GM23338 (cell line): Measurements from ENCODE around the gene TNS3. TPM values are rescaled to one million over a fixed set of nuclear protein-coding genes. Genes with fewer than 3 reads are reported as not detected.

Experiments used
- ETS1 ChIP-seq: IDR thresholded peaks from 2 replicates; pipeline ENCODE4 v1.6.1; 2016; ENCODE audit warnings: antibody characterized with exemption
- EZH2 ChIP-seq: fragments of 200-600 bp; sonication (generic); IDR thresholded peaks from one replicate; pipeline ENCODE4 v1.8.0; 2017; ENCODE audit warnings: antibody characterized with exemption, mild to moderate bottlenecking, low read depth; ENCODE audit not compliant: unreplicated experiment
- EZH2phosphoT487 ChIP-seq: fragments of 200-600 bp; sonication (generic); IDR thresholded peaks from one replicate; pipeline ENCODE4 v1.8.1; 2018; ENCODE audit warnings: antibody characterized with exemption; ENCODE audit not compliant: unreplicated experiment
- NANOG ChIP-seq: IDR thresholded peaks from 2 replicates; pipeline ENCODE4 v1.6.1; 2016; ENCODE audit warnings: antibody characterized with exemption, borderline replicate concordance
- REST ChIP-seq: IDR thresholded peaks from one replicate; pipeline ENCODE4 v1.6.1; 2018; ENCODE audit warnings: antibody characterized with exemption; ENCODE audit not compliant: unreplicated experiment
- ZNF114 ChIP-seq: fragments of 250-450 bp; sonication (Bioruptor Pico); IDR thresholded peaks from 2 replicates; pipeline ENCODE4 v1.5.0; 2020; ENCODE audit warnings: mild to moderate bottlenecking, moderate library complexity
- ZNF462 ChIP-seq: fragments of 250-450 bp; sonication (Bioruptor Pico); IDR thresholded peaks from 2 replicates; pipeline ENCODE4 v1.5.0; 2020; ENCODE audit warnings: mild to moderate bottlenecking, moderate library complexity
- polyA plus RNA-seq: library from polyadenylated mRNA; unstranded; fragments of >200 nt; fragmentation: Nextera tagmentation; extraction: Ambion mirVana; gene quantifications from 2 replicates; pipeline ENCODE4 v1.2.1, GENCODE V29; 2016
- total RNA-seq: library from RNA; depleted of rRNA; stranded (reverse); fragments of >200 nt; shearing (Covaris generic); gene quantifications from 2 replicates; pipeline ENCODE4 v1.2.3, GENCODE V29; 2014

Gene TNS3
- total and polyA plus RNA-seq, 2 experiments from 2014 or later: 6.2 to 28.7 TPM

- TF ChIP-seq ZNF462 (CRISPR knock-in tag) (no peak), REST (no peak), ZNF114 (no peak), NANOG (no peak), ETS1 (no peak), EZH2 (no peak), EZH2phosphoT487 (no peak)
These were observed 157.4 kb downstream of the TNS3 start (continued) for GRCh38 chr7:47424523-47424922.
